ENCODE measurements around the gene NCK2. TPM values are rescaled to one million over a fixed set of nuclear protein-coding genes. Genes with fewer than 3 reads are reported as not detected.

NCK2 gene
- total and polyA plus RNA-seq, 4 donors, result 19.3 to 54.4 (median 33.9) TPM

GRCh38 chr2:105822186-105822585 is 77.5 kb downstream of the NCK2 start:
- no peak for DNase-seq
- Histone ChIP-seq H3K27me3 (ENCODE audit: control insufficient read depth in 3 of 3, insufficient read depth in 3 of 3, low read length in 2 of 3) (no peaks in the 10 kb centered on the region), H3K27ac (ENCODE audit: low read depth in 1 of 2, low read length in 1 of 2) (no peak overlapping the region), H3K4me1 (ENCODE audit: control insufficient read depth in 5 of 5, insufficient read depth in 5 of 5, low read length in 5 of 5) (peaks cover 0 to 17% (median 16%) of the 10 kb centered on the region in 5 donors), H3K36me3 (ENCODE audit: control insufficient read depth in 4 of 4, insufficient read depth in 4 of 4, low read length in 4 of 4) (peaks cover 0 to 5% (median 1%) of the 10 kb centered on the region in 4 donors), H3K9me3 (ENCODE audit: control insufficient read depth in 4 of 4, insufficient read depth in 3 of 4, low read length in 3 of 4) (no peaks in the 10 kb centered on the region), H3K4me3 (no peak overlapping the region), H3K9ac (ENCODE audit: insufficient read depth in 1 of 2, low read length in 2 of 2) (no peak overlapping the region)
- WGBS, 2 donors, result 35 to 56% methylated on average over 7 of the region's 7 CpGs
- ATAC-seq (ENCODE audit: insufficient read depth, low FRiP score), result no peak
- TF ChIP-seq, protein P1, sequence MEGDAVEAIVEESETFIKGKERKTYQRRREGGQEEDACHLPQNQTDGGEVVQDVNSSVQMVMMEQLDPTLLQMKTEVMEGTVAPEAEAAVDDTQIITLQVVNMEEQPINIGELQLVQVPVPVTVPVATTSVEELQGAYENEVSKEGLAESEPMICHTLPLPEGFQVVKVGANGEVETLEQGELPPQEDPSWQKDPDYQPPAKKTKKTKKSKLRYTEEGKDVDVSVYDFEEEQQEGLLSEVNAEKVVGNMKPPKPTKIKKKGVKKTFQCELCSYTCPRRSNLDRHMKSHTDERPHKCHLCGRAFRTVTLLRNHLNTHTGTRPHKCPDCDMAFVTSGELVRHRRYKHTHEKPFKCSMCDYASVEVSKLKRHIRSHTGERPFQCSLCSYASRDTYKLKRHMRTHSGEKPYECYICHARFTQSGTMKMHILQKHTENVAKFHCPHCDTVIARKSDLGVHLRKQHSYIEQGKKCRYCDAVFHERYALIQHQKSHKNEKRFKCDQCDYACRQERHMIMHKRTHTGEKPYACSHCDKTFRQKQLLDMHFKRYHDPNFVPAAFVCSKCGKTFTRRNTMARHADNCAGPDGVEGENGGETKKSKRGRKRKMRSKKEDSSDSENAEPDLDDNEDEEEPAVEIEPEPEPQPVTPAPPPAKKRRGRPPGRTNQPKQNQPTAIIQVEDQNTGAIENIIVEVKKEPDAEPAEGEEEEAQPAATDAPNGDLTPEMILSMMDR (IDR thresholded peaks at IDR 0.05; ENCODE audit: control extremely low read depth, extremely low read depth), result no peak

DNA sequence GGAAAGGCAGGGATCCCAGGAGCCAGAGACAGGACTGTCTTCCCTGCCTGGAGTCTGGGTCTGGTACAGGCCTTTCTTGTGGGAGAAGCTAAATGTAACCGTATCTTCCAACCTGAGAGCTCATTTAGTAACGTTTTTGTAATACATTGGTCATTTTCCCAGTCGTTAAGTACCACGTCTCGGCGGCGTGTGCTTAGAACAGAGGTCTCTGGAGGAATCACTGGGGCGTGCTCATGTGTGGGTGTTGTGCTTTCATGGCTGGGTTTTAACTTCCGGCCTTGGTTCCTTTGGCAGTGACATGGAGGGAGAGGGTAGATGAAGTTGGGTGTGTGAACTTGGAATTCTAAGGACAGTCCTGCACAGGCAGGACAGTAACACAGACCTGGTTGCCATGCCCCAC is 79.7 kb downstream of the NCK2 start:
- peaks cover 0 to 3% (median 0%) of the 10 kb centered on the region in 4 donors for H3K36me3 ChIP-seq (ENCODE audit: control insufficient read depth in 4 of 4, insufficient read depth in 4 of 4, low read length in 4 of 4)
- H3K9ac ChIP-seq (ENCODE audit: insufficient read depth in 1 of 2, low read length in 2 of 2), result no peak overlapping the region
- no peak for DNase-seq
- no peak overlapping the region for H3K4me3 ChIP-seq
- H3K4me1 ChIP-seq (ENCODE audit: control insufficient read depth in 5 of 5, insufficient read depth in 5 of 5, low read length in 5 of 5), result peaks cover 0 to 16% (median 16%) of the 10 kb centered on the region in 5 donors
- WGBS, 2 donors, result 83 to 86% methylated on average over 9 of the region's 9 CpGs
- TF ChIP-seq, protein P1 (IDR thresholded peaks at IDR 0.05; ENCODE audit: control extremely low read depth, extremely low read depth), result no peak
- no peak overlapping the region for H3K27ac ChIP-seq (ENCODE audit: low read depth in 1 of 2, low read length in 1 of 2)
- ATAC-seq (ENCODE audit: insufficient read depth, low FRiP score), result no peak
- no peaks in the 10 kb centered on the region for H3K27me3 ChIP-seq (ENCODE audit: control insufficient read depth in 3 of 3, insufficient read depth in 3 of 3, low read length in 2 of 3)
- no peaks in the 10 kb centered on the region for H3K9me3 ChIP-seq (ENCODE audit: control insufficient read depth in 4 of 4, insufficient read depth in 3 of 4, low read length in 3 of 4)

GRCh38 chr2:105827351-105828096 is 82.8 kb downstream of the NCK2 start:
- DNase-seq (no peak), ATAC-seq (ENCODE audit: insufficient read depth, low FRiP score) (no peak)
- H3K27ac ChIP-seq (ENCODE audit: low read depth in 1 of 2, low read length in 1 of 2), result no peak overlapping the region
- 27 to 60% methylated on average over 1 of the region's 1 CpG for WGBS, 2 donors
- TF ChIP-seq, protein P1 (IDR thresholded peaks at IDR 0.05; ENCODE audit: control extremely low read depth, extremely low read depth), result no peak
- peaks cover 0 to 11% (median 6%) of the 10 kb centered on the region in 5 donors for H3K4me1 ChIP-seq (ENCODE audit: control insufficient read depth in 5 of 5, insufficient read depth in 5 of 5, low read length in 5 of 5)
- H3K9ac ChIP-seq (ENCODE audit: insufficient read depth in 1 of 2, low read length in 2 of 2), result no peak overlapping the region
- no peaks in the 10 kb centered on the region for H3K9me3 ChIP-seq (ENCODE audit: control insufficient read depth in 4 of 4, insufficient read depth in 3 of 4, low read length in 3 of 4)
- no peaks in the 10 kb centered on the region for H3K27me3 ChIP-seq (ENCODE audit: control insufficient read depth in 3 of 3, insufficient read depth in 3 of 3, low read length in 2 of 3)
- H3K36me3 ChIP-seq (ENCODE audit: control insufficient read depth in 4 of 4, insufficient read depth in 4 of 4, low read length in 4 of 4), result no peaks in the 10 kb centered on the region
- no peak overlapping the region for H3K4me3 ChIP-seq
